Tibial nerve (tissue), 4 donors: ENCODE measurements around the gene LRRTM4.

ENCODE experiments used
- CTCF ChIP-seq, 5 experiments: fragments of 200-600 bp in 3 of 5; fragments of 450-650 bp in 2 of 5; sonication (generic) in 3 of 5; IDR thresholded peaks; one replicate each; pipeline ENCODE4 v1.5.1; 2016 to 2019; ENCODE audit warnings: antibody characterized with exemption in 5 of 5, mild to moderate bottlenecking in 3 of 5, moderate library complexity in 2 of 5
- EP300 ChIP-seq, 2 donors: sonication (generic); formaldehyde crosslinking; IDR thresholded peaks; one replicate each; pipeline ENCODE4 v1.6.1; 2017; ENCODE audit warnings: antibody characterized with exemption in 2 of 2, mild to moderate bottlenecking in 1 of 2

DNA sequence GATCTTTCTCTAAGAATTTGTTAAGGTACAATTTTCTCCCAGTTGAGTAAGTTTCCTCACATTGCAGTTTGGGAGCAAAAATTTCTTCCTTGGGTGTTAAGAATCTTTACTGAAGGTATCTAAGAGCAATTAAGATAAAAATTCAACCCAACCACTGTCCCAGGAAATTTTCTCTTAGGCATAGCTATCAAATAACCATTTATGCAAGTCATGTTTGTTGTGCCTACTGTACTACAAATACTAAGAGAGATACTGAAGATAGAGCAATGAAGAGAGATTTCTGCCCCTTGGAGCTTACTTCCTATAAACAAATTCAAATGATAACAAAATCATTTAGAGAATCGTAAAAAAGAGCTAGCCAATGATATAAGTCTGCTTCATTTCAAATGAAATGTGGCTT, 402.8 kb downstream of the LRRTM4 start:
- TF ChIP-seq CTCF (IDR thresholded peaks at IDR 0.05) (no peak), EP300 (IDR thresholded peaks at IDR 0.05) (no peak)
